ENCODE measurements around the gene PPY. TPM values are rescaled to one million over a fixed set of nuclear protein-coding genes. Genes with fewer than 3 reads are reported as not detected.

Gene PPY
- total RNA-seq, 1 experiment from 2014 or later: not detected

DNA sequence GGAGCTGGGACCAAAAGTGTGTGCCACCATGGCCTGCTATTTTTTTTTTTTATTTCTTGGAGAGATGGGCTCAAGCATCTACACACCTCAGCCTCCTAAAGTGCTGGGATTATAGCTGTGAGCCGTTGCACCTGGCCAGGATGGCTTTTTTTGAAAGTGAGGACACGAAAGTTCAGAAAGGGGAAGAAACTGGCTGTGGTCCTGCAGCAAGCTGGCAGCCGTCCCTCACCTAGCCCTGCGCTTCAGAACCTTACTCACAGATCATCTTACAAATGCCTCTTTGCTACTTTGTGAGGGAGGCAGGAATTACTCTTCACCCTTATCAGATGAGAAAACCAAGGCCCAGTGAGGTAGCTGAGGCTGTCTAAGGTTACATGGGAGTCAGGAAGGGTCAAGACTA lies 4.5 kb upstream of the PPY start (continued):
- TF ChIP-seq, protein P1, sequence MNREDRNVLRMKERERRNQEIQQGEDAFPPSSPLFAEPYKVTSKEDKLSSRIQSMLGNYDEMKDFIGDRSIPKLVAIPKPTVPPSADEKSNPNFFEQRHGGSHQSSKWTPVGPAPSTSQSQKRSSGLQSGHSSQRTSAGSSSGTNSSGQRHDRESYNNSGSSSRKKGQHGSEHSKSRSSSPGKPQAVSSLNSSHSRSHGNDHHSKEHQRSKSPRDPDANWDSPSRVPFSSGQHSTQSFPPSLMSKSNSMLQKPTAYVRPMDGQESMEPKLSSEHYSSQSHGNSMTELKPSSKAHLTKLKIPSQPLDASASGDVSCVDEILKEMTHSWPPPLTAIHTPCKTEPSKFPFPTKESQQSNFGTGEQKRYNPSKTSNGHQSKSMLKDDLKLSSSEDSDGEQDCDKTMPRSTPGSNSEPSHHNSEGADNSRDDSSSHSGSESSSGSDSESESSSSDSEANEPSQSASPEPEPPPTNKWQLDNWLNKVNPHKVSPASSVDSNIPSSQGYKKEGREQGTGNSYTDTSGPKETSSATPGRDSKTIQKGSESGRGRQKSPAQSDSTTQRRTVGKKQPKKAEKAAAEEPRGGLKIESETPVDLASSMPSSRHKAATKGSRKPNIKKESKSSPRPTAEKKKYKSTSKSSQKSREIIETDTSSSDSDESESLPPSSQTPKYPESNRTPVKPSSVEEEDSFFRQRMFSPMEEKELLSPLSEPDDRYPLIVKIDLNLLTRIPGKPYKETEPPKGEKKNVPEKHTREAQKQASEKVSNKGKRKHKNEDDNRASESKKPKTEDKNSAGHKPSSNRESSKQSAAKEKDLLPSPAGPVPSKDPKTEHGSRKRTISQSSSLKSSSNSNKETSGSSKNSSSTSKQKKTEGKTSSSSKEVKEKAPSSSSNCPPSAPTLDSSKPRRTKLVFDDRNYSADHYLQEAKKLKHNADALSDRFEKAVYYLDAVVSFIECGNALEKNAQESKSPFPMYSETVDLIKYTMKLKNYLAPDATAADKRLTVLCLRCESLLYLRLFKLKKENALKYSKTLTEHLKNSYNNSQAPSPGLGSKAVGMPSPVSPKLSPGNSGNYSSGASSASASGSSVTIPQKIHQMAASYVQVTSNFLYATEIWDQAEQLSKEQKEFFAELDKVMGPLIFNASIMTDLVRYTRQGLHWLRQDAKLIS (CRISPR knock-in tag; IDR thresholded peaks at IDR 0.05; ENCODE audit: borderline replicate concordance): no peak
- TF ChIP-seq ZNF671 (CRISPR knock-in tag; IDR thresholded peaks at IDR 0.05) (no peak), MYBL2 (CRISPR knock-in tag; IDR thresholded peaks at IDR 0.05) (no peak), TCF7 (CRISPR knock-in tag; IDR thresholded peaks at IDR 0.05; ENCODE audit: low read depth) (no peak), ZNF138 (CRISPR knock-in tag; conservative IDR thresholded peaks at IDR 0.05) (no peak)

DNA sequence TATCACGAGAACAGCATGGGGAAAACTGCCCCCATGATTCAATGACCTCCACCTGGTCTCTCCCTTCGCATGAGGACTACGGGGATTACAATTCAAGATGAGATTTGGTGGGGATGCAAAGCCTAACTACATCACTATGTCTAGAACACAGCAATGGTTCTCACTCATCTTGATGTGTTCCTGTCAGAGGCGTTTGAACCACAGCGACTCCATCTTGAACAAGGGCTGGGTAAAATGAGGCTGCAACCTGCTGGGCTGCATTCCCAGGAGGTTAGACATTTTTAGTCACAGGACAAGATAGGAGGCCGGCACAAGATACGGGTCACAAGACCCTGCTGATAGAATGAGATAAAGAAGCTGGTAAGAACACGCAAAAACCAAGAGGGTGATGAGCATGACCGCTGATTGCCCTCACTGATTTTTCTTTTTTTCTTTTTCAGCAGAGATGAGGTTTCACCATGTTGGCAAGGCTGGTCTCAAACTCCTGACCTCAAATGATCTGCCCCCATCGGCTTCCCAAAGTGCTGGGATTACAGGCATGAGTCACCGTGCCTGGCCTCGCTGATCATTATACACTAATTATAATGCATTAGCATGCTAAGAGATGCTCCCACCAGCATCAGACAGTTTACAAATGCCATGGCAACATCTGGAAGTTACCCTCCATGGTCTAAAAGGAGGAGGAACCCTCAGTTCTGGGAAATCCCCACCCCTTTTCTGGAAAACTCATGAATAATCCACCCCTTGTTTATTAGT lies 3.0 kb upstream of the PPY start:
- ChIA-PET POLR2A (no interaction called here), CTCF (interaction anchor here (1.0 to 5.8 kb wide), 5 partner anchors 9 to 170 kb away, joined by 3 to 74 read pairs (median 28); partner anchors contain the start of genes NAGS and PYY)
- ATAC-seq (no peak), DNase-seq (ENCODE audit: low spot score) (no peak)
- no peak overlapping the region for H3K27ac Mint-ChIP-seq
- H3K9me3 Mint-ChIP-seq: no peaks in the 10 kb centered on the region
- H3K4me3 Mint-ChIP-seq: no peak overlapping the region
- no peaks in the 10 kb centered on the region for H3K36me3 Mint-ChIP-seq
- H3K27me3 Mint-ChIP-seq (ENCODE audit: low read depth): peaks cover 8% of the 10 kb centered on the region
- no peak for TF ChIP-seq ZNF317 (CRISPR knock-in tag; IDR thresholded peaks at IDR 0.05; ENCODE audit: borderline replicate concordance, low read depth)
- TF ChIP-seq HMGA2 (CRISPR knock-in tag; IDR thresholded peaks at IDR 0.05): no peak
- TF ChIP-seq NR2C2 (CRISPR knock-in tag; IDR thresholded peaks at IDR 0.05): no peak
- no peak for TF ChIP-seq NR3C1 (CRISPR knock-in tag; conservative IDR thresholded peaks at IDR 0.05; ENCODE audit: low read depth)
- no peak for TF ChIP-seq ZBTB21 (CRISPR knock-in tag; IDR thresholded peaks at IDR 0.05; ENCODE audit: borderline replicate concordance)
- TF ChIP-seq GRHL2 (CRISPR knock-in tag; IDR thresholded peaks at IDR 0.05; ENCODE audit: insufficient replicate concordance, severe bottlenecking): no peak
- TF ChIP-seq, protein P2, sequence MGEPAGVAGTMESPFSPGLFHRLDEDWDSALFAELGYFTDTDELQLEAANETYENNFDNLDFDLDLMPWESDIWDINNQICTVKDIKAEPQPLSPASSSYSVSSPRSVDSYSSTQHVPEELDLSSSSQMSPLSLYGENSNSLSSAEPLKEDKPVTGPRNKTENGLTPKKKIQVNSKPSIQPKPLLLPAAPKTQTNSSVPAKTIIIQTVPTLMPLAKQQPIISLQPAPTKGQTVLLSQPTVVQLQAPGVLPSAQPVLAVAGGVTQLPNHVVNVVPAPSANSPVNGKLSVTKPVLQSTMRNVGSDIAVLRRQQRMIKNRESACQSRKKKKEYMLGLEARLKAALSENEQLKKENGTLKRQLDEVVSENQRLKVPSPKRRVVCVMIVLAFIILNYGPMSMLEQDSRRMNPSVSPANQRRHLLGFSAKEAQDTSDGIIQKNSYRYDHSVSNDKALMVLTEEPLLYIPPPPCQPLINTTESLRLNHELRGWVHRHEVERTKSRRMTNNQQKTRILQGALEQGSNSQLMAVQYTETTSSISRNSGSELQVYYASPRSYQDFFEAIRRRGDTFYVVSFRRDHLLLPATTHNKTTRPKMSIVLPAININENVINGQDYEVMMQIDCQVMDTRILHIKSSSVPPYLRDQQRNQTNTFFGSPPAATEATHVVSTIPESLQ (CRISPR knock-in tag; IDR thresholded peaks at IDR 0.05): no peak
- TF ChIP-seq, protein P3, sequence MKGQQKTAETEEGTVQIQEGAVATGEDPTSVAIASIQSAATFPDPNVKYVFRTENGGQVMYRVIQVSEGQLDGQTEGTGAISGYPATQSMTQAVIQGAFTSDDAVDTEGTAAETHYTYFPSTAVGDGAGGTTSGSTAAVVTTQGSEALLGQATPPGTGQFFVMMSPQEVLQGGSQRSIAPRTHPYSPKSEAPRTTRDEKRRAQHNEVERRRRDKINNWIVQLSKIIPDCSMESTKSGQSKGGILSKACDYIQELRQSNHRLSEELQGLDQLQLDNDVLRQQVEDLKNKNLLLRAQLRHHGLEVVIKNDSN (CRISPR knock-in tag; IDR thresholded peaks at IDR 0.05): no peak
- TF ChIP-seq EMX1 (CRISPR knock-in tag; IDR thresholded peaks at IDR 0.05): no peak
- no peak for TF ChIP-seq ESRRA (CRISPR knock-in tag; IDR thresholded peaks at IDR 0.05; ENCODE audit: borderline replicate concordance)
- no peak for TF ChIP-seq ATF1 (CRISPR knock-in tag; IDR thresholded peaks at IDR 0.05)
- no peak for TF ChIP-seq CBFB (CRISPR knock-in tag; IDR thresholded peaks at IDR 0.05; ENCODE audit: low read depth)
- TF ChIP-seq, protein P4, sequence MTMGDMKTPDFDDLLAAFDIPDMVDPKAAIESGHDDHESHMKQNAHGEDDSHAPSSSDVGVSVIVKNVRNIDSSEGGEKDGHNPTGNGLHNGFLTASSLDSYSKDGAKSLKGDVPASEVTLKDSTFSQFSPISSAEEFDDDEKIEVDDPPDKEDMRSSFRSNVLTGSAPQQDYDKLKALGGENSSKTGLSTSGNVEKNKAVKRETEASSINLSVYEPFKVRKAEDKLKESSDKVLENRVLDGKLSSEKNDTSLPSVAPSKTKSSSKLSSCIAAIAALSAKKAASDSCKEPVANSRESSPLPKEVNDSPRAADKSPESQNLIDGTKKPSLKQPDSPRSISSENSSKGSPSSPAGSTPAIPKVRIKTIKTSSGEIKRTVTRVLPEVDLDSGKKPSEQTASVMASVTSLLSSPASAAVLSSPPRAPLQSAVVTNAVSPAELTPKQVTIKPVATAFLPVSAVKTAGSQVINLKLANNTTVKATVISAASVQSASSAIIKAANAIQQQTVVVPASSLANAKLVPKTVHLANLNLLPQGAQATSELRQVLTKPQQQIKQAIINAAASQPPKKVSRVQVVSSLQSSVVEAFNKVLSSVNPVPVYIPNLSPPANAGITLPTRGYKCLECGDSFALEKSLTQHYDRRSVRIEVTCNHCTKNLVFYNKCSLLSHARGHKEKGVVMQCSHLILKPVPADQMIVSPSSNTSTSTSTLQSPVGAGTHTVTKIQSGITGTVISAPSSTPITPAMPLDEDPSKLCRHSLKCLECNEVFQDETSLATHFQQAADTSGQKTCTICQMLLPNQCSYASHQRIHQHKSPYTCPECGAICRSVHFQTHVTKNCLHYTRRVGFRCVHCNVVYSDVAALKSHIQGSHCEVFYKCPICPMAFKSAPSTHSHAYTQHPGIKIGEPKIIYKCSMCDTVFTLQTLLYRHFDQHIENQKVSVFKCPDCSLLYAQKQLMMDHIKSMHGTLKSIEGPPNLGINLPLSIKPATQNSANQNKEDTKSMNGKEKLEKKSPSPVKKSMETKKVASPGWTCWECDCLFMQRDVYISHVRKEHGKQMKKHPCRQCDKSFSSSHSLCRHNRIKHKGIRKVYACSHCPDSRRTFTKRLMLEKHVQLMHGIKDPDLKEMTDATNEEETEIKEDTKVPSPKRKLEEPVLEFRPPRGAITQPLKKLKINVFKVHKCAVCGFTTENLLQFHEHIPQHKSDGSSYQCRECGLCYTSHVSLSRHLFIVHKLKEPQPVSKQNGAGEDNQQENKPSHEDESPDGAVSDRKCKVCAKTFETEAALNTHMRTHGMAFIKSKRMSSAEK (CRISPR knock-in tag; IDR thresholded peaks at IDR 0.05; ENCODE audit: borderline replicate concordance): no peak
- TF ChIP-seq, protein P5, sequence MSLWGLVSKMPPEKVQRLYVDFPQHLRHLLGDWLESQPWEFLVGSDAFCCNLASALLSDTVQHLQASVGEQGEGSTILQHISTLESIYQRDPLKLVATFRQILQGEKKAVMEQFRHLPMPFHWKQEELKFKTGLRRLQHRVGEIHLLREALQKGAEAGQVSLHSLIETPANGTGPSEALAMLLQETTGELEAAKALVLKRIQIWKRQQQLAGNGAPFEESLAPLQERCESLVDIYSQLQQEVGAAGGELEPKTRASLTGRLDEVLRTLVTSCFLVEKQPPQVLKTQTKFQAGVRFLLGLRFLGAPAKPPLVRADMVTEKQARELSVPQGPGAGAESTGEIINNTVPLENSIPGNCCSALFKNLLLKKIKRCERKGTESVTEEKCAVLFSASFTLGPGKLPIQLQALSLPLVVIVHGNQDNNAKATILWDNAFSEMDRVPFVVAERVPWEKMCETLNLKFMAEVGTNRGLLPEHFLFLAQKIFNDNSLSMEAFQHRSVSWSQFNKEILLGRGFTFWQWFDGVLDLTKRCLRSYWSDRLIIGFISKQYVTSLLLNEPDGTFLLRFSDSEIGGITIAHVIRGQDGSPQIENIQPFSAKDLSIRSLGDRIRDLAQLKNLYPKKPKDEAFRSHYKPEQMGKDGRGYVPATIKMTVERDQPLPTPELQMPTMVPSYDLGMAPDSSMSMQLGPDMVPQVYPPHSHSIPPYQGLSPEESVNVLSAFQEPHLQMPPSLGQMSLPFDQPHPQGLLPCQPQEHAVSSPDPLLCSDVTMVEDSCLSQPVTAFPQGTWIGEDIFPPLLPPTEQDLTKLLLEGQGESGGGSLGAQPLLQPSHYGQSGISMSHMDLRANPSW (CRISPR knock-in tag; conservative IDR thresholded peaks at IDR 0.05; ENCODE audit: low read depth): no peak
- TF ChIP-seq KAT7 (CRISPR knock-in tag; IDR thresholded peaks at IDR 0.05; ENCODE audit: borderline replicate concordance): no peak
- no peak for TF ChIP-seq PRRX2 (CRISPR knock-in tag; IDR thresholded peaks at IDR 0.05)
- TF ChIP-seq NFYB (CRISPR knock-in tag; conservative IDR thresholded peaks at IDR 0.05; ENCODE audit: low read depth): no peak
- no peak for TF ChIP-seq ETV6 (CRISPR knock-in tag; IDR thresholded peaks at IDR 0.05)
- peaks cover 24% of the 10 kb centered on the region for H3K4me1 Mint-ChIP-seq
